IPS-NIHi7 (cell line): ENCODE results near the gene MACO1.
A peak's percentile ranks its signal among the peaks of the same experiment; 100 is the strongest.
"Not testable (repeated sequence)": the region's sequence is repeated elsewhere in the genome, so short reads cannot be mapped to it uniquely, and the experiment has no call there.

Experiments
- DNase-seq: peaks from one replicate; pipeline ENCODE4 v3.0.0; 2012; ENCODE audit warnings: mixed read lengths; ENCODE audit errors: extremely low spot score

The MACO1 gene

DNA sequence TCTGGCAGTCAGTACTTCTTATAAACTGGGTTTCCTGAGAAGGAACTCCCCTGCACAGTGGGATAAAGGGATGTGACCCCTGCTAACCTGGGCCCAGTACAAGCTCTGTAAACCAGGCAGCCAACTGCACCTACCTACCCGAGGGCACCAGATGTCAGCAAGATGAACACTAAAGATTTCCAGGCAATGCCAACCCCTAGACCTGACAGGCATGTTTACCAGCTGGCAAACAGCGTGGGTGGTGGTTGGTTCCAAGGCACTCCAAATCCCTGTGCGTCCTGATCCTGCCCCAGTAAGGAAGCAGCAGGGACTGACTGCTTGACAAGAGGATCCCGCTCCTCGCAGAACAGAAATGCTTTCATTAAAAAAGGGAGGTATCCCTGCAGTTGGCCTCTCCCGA lies 7.5 kb upstream of the MACO1 start:
- not testable (repeated sequence) for DNase-seq

- no peak for DNase-seq
These were observed 5.3 kb upstream of the MACO1 start for GRCh38 chr1:25425098-25426085.

DNA sequence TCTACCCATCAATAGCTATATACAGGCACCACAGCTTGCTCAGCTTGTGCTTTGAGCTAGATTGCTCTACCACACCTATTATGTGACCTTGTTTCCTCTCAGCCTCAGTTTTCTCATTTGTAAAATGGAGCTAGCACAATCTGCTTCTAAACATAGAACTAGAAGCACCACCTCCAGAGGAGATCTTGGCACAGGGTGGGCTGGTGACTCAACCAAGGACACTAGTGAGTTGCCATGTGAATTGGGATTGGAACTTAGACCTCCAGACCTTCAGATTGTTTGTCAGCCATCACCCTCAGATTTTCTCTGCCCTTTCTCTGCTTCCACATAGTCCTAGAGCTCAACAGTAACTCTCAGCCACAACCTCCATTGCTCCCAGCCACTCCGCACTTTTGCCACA lies 3.0 kb upstream of the MACO1 start:
- DNase-seq = no peak

- no peak for DNase-seq
These were observed 2.1 kb upstream of the MACO1 start for GRCh38 chr1:25428475-25429166.

GRCh38 chr1:25430967-25431881 lies 527 bp downstream of the MACO1 start:
- peak; percentile 66 for DNase-seq

- no peak for DNase-seq
These were observed 1.4 kb downstream of the MACO1 start for GRCh38 chr1:25431955-25432719.

GRCh38 chr1:25432749-25433388 lies 2.2 kb downstream of the MACO1 start:
- DNase-seq = no peak

DNA sequence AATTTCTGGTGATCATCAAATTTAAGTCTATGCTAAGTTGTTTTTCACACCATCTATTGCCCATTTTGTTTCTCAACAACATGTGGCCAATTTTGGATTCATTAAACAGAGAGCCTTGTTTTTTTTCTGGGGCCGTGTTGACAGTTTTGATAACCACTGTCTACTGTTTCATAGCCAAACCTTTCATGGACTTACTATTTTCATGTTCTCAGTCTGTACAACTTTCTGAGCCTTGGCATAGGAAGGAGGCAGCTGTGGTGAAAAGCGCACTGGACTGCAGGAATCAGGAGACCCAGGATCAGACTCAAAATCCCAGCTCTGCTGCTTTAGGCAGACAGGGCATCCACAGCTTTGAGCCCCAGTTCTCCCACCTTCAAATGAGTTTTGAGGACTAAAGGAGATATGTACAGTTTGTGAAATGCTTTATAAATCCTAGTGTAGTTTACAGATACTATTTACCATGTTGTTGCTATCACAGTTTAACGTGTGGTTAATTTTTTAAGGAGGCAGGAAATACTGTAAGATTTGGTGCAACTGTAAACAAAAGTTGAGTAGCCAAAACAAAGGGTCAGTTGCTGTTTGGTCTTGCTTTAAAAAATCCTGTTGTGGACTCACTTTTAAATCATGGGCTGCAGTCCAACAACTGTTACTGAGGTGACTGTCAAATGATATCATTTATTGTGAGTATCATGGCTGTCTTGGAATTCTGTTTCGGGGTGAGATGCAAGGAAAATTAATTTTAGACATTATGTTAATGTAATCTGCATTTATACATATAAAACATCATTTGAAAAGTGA lies 2.9 kb downstream of the MACO1 start:
- DNase-seq = no peak

- DNase-seq = no peak
These were observed 4.9 kb downstream of the MACO1 start for GRCh38 chr1:25435397-25436108.

GRCh38 chr1:25437672-25438071 lies 7.0 kb downstream of the MACO1 start:
- DNase-seq = no peak

GRCh38 chr1:25439287-25439686 lies 8.6 kb downstream of the MACO1 start:
- no peak for DNase-seq

DNA sequence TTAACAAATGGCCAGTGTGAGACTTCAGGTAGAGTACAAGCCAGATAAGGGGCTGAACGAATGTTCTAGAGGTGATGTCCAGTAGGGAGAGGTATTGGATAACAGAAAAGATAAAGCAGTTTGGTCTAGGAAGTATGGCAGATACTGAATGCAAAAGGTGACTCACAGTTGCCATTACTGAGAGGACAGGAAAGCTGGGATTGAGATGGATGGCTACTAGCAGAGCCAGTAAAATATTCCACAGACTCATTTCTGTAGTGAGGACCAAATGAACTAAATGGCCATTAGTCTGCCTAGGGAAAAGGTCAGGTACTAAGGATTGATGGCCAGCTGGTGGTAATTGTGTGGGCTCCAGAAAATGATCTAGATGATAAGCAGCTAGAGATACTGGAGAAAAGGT lies 11.5 kb downstream of the MACO1 start:
- DNase-seq = no peak

- no peak for DNase-seq
These were observed 12.5 kb downstream of the MACO1 start for GRCh38 chr1:25443030-25443699.

- not testable (repeated sequence) for DNase-seq
These were observed 13.9 kb downstream of the MACO1 start for GRCh38 chr1:25444604-25445003.

GRCh38 chr1:25445993-25446538 lies 15.4 kb downstream of the MACO1 start:
- no peak for DNase-seq

DNA sequence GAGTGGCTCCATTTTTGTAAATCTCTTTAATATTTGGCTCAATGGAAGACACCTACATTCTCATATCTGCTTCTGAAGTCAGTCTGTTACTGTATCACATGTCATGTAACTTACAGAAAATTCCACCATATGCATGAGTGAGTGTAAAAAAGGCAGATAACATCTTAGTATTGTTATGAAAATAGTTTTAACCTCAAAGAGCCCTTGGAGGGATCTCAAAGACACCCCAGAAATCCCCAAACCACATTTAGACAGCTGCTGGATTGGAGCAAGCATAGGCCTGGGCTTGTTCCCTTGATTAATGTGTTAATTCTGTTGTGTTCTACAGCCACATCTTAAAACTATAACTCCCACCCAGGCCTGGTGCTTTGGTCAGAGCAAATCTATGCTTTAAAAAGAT lies 16.9 kb downstream of the MACO1 start:
- DNase-seq = no peak

DNA sequence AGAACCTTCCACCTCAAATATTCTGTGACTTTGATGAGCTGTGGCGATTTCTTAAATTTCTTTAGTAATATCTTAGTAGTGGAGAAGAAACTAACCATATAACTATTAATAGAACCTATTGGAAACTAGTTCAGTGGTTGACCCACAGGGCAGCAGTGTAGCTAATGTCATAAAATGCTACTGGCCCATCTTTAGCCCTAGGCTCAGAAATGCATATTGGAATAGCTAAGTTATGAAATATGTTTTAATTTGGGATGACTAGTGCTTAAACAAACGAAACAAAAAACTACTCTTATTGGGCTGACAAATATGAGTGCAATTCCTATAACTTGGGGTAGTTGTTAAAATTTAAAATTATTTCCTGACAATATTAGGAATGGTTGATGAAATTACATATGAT lies 20.2 kb downstream of the MACO1 start:
- DNase-seq = no peak

- DNase-seq = no peak
These were observed 21.2 kb downstream of the MACO1 start for GRCh38 chr1:25451908-25452307.
